Adrenal gland (tissue), 5 donors: ENCODE measurements around the gene ANO2.

Experiments
- CTCF ChIP-seq, 6 experiments: fragments of 450-650 bp in 4 of 6; fragments of 200-600 bp in 2 of 6; sonication (generic) in 1 of 6; IDR thresholded peaks; 1 replicate in 5 of 6; 2 replicates in 1 of 6; pipeline versions ENCODE4 v1.5.1 to v1.8.0; 2016 to 2021; ENCODE audit warnings: antibody characterized with exemption in 6 of 6, mild to moderate bottlenecking in 2 of 6, moderate library complexity in 1 of 6
- POLR2A ChIP-seq, 2 donors: fragments of 450-650 bp; IDR thresholded peaks; one replicate each; pipeline ENCODE4 v1.6.1; 2017; ENCODE audit warnings: antibody characterized with exemption in 2 of 2, mild to moderate bottlenecking in 2 of 2, moderate library complexity in 1 of 2
- donor health status: DM: no; HTN: no; CAD: no.

- TF ChIP-seq CTCF (IDR thresholded peaks at IDR 0.05) (no peak), POLR2A (IDR thresholded peaks at IDR 0.05) (no peak)
Measured at GRCh38 chr12:5631497-5631896, 313.6 kb downstream of the ANO2 start.
